HG03439 (cell line): ENCODE data around the gene FBXL17.

Source experiments
- ATAC-seq: cut with Tn5 transposase; IDR thresholded peaks from one replicate; pipeline ENCODE4 v1.9.1; 2021; ENCODE audit warnings: mild to moderate bottlenecking, moderate library complexity; ENCODE audit not compliant: unreplicated experiment

Gene FBXL17

DNA sequence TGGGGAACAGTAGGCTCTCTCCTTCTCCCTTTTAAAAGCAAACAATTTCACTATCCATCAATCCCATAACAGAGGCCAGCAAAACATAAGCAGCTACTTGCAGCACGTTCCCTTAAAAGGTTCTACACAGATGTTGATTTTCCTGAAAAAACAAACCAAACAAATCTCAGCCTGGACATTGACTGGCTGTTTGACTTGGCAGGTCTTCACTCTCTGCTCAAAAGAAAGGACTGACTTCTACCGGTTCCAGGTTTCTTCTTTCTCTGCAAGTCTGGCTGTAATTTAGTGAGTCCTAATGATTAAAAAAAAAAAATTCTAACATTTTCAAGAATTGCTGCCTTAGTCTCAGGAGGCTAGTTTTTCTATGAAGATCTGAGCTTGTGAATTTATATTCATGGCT, 508.0 kb downstream of the FBXL17 start:
- ATAC-seq = no peak

DNA sequence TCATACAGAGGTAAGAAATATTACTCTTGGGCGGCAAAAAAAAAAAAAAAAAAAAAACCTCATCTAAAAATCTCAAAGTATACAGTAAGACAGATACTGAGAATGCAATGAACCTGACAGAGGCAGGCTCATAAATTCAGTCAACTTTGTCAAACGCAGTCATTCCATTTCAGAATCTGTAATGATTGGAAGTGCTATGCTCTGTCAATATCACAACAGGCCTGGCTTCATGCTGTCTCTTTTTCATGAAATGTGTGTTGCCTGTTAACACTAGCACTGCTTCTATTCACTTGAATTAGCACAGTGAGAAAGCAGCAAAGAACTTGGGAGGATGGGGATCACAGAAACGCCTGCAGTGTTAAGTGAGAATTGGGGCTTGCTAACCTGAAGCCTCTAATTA, 510.9 kb downstream of the FBXL17 start:
- no peak for ATAC-seq

DNA sequence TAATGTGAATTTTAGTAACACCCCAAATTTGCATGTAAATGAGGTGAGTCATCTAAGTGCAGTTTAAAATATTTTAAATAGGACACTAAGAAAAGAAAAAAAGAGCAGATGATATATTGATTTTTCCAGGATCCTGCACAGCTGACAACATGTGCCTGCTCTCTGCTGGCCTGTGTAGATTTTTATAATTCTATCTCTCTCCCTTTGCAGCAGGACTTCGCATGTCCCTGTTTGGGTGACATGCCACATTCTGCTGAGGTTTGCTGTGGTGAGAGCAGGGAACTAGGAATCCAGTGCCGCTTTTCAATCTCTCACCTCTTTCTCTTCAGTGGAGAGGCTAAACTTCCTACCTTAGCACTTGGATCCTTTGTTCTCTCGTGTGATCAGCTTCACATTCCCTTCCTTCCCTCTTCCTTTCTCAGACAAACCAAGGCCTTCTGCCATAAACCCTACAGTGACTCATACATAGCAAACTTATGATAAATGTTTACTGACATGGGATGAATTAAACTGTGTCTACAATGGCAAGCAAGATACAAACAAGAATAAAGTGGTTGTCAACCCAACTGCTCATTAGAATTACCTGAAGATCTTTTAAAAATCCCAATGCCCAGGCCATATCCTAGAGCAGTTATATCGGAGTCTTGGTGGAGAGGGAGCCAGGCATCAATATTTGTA, 512.3 kb downstream of the FBXL17 start:
- no peak for ATAC-seq

DNA sequence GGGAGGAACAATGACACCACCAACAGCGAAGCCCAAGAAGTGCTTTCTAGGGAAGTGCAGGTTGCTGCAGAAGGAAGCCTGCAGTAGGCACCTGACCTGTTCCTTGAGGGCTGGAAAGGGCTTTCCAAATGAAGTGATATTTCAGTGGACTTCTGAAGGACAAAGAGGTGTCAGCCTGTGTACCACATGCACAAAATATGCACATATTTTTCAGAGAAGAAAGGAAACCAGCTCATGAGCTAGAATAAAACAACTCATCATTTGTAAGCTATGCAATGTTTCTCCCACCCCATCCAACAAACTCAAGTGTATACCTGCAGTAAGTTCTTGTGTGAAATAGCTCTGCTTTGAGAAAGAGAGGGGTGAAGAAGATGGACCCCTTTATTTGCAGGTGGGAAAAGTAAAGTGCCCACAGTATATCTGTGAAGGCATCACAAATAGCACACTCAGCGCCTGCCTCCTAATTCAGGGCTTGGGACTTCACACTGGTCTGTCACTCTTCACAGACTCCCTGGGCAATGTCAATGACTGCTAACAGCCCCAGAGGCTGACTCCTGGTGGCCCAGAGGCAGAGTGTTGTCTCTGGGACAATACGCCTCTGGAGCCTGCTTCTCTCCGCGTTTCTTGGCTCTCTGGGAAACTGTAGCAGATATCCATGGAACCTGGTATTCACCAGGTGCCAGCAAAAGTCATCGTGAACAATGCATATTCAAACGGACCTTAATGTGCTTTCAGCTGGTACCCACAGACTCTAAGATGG, 513.1 kb downstream of the FBXL17 start:
- no peak for ATAC-seq

DNA sequence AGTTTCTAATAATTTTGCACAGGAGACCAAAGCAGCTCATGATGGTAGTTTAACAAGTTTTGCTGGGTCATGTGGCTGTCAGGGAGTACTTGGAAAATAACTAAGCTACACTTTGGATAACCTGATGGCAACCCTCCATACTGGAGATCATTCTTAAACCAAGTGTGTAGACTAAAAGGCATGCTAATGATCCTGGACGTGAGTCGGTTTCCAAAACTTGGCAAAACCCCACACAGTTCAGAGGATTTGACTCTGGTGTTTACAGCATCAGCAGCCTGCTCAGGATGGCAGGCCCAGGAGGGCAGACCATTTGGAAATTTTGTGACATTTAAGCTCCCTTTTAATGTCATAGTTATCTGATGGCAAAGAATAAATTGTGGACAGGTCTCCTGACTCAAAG, 514.6 kb downstream of the FBXL17 start:
- ATAC-seq = no peak

DNA sequence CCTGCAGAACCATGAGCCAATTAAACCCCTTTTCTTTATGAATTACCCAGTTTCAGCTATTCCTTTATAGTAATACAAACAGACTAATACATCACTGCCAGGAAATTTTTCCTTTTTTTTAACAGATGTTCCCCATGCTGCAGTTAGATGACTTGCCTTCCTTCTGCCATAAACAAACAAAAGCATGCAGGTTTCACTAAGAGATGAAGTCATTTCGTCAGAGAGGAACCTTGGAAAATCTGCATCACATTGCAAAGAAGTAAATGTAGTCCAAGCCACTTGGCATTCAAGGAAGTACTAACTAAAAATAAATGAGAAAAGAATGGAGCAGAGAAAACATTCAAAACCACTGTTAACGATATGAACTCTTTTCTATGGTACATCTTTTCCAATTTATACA, 517.1 kb downstream of the FBXL17 start:
- no peak for ATAC-seq

DNA sequence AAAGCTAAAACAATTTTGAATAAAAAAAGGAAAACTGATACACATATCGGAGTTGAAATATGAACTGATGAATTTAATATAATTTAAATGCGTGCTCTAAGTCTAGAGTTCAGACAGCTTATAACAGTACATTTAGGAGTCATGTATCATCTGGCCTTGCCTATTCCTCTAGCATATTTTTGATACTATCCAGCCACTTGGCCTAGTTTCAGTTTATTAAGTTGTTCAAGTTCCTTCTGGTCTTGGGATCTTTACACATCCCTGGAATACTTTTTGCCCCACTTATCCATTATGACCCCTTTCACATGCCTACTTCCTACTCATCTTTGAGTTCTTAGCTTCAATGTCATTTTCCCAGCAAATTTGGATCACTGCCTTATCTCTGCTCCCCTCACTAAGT, 518.8 kb downstream of the FBXL17 start:
- no peak for ATAC-seq

DNA sequence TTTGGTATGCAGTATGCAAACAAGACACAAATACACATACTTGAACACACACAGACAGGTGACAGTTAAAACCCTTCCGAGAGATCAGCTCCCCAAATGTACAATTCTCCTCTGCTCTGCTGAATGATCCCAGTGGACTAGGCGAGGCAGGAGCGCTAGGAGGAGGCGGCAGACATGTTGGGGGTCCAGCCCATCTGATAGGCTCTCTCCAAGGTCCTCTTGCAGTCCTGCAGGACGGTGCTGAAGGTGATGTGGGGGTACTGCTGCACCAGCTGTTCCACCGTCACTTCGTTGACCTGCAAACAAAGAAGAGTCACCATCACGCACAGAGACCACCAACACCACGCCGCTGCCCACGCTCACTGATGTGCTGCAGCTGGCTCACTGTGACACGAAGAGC, 520.3 kb downstream of the FBXL17 start:
- no peak for ATAC-seq

DNA sequence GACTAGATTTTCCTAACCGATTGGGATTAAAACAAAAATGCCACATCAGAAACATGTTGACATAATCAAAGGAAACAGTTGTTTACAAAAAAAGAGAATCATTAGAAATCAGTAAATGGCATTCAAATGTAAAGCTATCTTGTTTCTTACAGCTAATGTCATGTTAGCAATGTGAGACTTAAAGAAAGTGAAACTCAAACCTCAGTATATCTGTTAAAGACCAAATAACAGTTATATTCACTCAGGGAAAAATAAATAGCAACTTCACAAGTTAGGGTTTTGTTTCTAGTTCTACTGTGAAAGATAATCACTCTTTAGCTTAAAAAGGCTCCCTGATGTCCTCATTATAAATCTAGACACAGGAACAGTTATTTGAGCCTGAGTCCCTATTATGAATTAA, 521.9 kb downstream of the FBXL17 start:
- ATAC-seq = no peak

DNA sequence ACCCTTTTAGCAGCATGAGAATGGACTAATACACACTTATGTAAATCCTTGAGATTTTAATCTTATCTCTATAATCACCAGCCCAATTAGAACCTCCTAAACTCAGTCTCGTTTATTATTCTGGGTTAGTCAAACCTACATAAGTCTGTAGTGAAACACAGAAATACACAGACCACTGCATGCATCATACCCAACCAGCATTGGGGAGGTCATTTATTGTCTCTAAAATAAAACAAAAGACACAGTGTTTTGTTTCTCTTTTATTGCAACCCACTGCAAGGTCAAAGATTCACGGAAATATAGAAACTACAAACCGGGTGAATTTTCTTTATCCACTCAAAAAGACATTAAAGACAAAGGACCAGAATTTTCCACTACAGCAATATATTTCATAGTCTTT, 523.1 kb downstream of the FBXL17 start:
- ATAC-seq = no peak

DNA sequence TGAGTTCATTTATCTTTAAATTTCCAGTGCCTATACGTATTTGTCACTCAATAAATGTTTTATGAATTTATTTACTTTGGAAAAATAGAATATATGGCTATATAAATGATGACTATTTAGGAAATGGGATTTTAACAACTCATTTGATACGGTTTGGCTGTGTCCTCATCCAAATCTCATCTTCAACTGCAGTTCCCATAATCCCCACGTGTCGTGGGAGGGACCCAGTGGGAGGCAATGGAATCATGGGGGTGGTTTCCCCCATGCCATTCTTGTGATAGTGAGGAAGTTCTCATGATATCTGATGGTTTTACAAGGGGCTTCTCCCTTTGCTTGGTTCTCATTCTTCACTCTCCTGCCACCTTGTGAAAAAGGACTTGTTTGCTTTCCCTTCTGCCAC, 523.6 kb downstream of the FBXL17 start:
- ATAC-seq = no peak

DNA sequence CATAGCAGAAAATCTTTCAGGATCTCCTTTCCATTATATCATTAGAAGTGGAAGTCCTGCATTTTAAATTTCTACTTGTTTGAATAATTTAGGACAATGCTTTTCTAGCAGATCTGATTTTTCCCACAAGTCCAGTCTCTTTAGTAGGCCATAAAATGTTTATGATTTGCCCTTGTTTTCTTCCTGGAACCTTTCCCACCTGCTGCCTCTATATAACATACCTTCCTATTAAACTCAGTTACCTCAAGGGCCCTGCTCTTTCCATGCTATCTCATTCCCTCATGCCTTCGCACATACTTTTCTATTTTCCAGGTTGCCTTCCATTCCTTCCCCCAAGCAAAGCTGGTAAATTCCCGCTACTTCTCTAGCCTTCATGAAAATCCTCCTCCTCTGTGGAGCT, 524.1 kb downstream of the FBXL17 start:
- ATAC-seq = no peak

DNA sequence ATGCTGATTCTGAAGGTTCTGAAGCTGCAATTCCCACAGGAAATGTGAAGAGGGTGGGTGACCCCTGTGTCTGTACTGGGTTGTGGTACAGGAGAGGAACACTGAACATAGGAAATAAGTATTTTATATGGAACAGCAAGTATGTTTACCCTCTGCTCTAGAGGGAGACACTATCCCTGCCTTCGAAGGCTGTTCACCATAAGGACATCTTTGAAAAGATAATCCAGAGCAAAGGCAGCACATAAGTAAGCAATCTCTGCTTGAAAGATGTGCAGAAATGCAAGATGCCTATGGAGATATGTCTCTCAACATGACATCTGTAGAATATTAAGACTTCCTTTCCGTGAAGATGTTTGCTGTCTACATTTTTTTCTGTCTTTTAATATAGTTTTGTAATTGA, 526.7 kb downstream of the FBXL17 start:
- no peak for ATAC-seq

DNA sequence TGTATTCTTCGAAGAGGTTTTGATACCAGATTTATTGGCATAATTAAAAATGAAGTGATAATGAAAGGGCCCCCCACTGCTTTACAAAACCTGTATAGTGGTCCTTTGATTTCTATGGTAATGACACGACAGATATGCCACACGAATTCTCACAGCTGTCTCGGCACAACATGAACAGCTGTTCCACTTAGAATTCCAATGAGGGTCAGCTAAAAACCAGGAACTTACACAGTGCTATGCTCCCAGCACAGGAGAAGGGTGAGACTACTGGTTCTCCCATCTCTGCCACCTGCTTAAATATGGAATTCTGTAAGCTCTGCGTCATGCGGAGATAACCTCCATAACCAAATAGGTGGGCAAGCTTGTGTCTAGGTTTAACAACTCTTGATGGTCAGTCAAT, 528.2 kb downstream of the FBXL17 start:
- no peak for ATAC-seq

DNA sequence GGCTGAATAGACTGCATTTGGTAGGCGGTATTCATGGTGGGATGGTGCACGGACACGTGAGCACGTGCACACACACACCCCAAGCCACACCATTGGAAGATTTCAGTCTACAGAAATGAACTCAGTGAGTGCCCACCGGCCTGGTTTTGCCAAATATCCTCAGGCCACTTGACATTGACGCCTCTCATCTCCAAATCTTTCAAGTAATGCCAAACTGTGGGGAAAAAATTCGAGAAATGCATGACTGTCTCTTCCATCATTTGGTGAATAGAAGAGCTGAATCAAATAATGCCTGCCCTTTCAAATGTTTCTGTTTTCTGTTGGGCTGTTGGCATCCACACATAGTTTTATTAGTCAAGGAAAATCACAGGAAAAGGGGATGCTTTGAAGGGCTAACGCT, 528.9 kb downstream of the FBXL17 start:
- no peak for ATAC-seq

DNA sequence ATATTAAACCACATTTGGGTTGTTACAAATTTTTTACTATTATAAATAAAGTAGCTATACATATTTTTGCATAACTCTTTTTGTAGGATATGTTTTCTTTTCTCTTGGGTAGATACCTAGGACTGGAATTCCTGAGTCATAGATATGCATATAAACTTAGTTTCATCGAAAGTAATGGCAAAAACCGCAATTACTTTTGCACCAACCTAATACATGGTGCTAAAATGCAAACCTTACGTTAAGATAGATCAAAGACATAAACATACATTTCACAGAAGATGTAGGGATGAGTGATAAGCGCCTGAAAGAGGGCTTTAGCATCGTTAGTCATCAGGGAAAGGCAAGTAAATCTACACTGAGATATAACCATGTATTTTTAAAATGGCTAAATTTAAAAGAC, 532.8 kb downstream of the FBXL17 start:
- no peak for ATAC-seq

DNA sequence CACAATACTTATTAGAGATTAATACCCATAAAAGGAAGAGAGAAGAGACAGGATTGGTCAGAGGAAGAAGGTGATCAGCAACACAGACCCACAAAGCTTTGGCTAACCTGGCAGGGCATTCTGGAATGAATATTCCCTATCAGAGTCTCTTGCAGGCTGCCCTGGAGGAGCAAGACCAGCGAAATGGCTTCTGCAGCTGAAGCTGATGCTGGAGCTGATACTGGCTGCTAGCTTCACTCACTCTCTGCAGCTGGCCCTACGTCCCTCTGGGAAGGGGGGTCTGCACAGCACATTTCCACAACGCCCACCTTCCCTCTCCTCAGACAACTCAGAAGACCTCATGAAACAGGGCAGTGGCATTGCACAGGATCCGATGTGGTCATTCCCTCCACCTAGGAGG, 541.3 kb downstream of the FBXL17 start:
- no peak for ATAC-seq

DNA sequence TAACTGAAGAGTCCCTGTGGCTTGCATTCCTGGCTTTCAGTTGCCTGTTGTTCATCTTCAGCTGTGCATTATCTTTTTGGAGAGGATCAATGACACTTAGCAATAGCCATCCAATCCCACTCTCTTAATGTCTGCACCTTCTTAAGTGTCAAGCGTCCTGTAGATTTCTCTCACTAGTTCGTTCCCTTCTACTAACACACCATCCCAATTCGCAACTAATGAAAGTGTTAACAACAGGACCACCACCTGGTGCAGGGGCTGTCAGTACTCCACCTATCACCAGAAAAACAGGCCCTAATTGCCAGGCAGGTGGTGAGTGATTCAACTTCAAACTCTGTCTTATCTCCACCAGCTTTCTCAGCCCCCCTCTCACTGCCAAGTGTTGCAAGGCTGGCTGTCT, 541.7 kb downstream of the FBXL17 start:
- ATAC-seq = no peak

DNA sequence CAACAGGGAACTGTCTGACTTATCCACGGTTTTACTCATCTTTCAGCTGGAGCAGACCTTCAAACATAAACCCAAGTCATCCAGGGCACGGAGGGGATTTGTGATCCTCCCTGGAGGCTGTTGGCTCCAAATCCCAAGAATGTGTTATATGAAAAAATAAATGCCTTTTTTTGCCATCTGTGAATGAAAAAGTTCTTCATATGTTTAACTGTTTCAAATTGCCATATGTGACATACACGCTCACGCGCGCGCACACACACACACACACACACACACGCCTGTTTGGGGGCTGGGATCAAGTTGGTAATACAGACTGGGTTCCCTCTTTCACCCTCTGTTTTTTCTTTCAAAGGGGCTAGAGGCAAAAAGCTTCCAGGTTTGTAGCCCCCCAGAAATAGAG, 546.8 kb downstream of the FBXL17 start:
- ATAC-seq = no peak

DNA sequence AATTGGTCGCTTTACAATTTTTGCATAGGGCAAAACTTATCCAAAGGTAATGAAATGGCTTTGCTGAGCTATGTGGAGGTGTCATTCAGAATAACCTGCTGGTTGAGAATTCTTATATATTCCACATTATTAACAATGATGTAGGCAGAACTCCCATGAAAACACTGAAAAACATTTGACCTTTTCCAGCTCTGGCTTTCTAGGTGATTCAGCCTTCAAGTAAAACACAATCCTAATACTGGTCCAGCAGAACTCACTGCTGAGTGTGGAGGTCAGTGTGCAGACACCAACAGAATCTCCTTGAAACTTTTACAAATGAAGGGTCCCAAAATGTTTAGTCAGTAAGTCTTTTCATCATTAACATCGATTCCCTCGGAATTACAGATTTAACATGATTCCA, 549.2 kb downstream of the FBXL17 start:
- ATAC-seq = no peak

DNA sequence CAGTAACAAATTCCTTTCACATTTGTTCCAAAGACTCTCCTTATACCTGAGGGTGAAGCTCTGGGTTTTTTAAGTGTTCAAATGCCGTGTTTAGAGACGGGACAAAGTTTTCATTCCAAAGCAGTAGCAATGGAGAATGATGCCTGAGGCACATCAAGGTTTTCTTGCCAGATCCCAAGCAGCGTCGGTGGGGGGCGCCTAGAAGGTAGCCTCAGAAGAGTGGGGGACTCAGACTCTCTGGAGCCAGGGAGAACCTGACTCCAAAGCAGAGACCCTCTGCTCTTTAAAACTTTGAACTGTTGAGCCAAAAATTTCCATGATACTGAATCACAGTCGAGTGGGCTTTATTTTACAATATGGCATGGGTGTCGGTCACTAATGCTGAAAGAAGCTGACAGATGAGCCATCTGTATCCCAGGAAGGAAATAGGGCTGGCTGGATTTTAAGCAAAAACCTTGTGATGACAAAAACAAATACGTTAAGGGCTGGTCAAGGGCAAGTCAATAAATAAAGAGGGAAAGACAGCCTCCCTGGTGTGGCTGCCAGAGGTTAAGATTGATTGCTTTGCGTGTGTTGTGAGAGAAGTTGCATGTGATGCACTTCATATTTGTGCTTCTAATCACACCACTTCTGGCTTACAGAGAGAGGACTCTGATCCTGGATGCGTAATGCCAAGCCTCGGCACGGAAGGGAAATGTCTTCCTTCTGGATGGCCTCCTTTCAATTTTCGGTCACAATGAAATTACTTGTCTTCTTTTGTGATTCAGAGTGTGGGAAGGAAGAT, 550.1 kb downstream of the FBXL17 start:
- no peak for ATAC-seq

DNA sequence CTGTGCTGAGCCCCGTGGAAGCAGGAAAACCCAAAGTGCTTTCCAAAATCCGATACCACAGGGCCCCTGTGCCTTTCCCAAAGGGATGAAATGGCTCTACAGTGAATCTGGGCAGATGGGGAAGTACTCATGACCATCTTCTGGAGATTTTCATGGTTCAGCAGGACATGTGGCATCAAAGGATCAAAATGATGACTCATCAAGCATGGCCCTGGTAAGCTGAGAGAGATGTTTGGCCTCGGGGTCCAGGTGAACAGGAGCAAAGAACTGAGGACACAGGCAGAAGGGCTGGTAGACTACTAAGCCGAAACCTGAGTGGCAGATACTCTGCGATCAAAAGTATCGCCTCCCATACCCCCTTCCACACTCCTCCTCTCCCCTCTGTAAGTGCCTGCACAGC, 551.1 kb downstream of the FBXL17 start:
- no peak for ATAC-seq
